Kidney (tissue), 14 donors: ENCODE data around the gene GRN. TPM values are rescaled to one million over a fixed set of nuclear protein-coding genes. Genes with fewer than 3 reads are reported as not detected.

Experiments
- DNase-seq, 5 donors: peaks; one replicate each; pipeline ENCODE4 v3.0.0-alpha.2; 2013 to 2020
- FAIRE-seq: peaks from 2 replicates; lab custom pipeline; 2012; peaks lifted over from hg19 to GRCh38; lab: Jason Lieb, UNC
- H3K27ac ChIP-seq, 2 donors: one replicate each; pipeline ENCODE4 v1.7.0; 2013; ENCODE audit warnings: low read depth in 2 of 2, low read length in 2 of 2, inconsistent platforms in 1 of 2
- H3K27me3 ChIP-seq: one replicate; pipeline ENCODE4 v1.7.1; 2013; ENCODE audit warnings: low read length, inconsistent platforms; ENCODE audit not compliant: control insufficient read depth, insufficient read depth
- H3K36me3 ChIP-seq, 3 donors: one replicate each; pipeline versions ENCODE4 v1.7.0 to v1.7.1; 2013; ENCODE audit warnings: low read length in 3 of 3, control low read depth in 1 of 3, inconsistent platforms in 1 of 3; ENCODE audit not compliant: insufficient read depth in 3 of 3, control insufficient read depth in 2 of 3
- H3K4me1 ChIP-seq, 3 donors: one replicate each; pipeline versions ENCODE4 v1.7.0 to v1.7.1; 2013; ENCODE audit warnings: low read length in 3 of 3, inconsistent platforms in 1 of 3, low read depth in 1 of 3; ENCODE audit not compliant: control insufficient read depth in 2 of 3, insufficient read depth in 2 of 3
- H3K4me3 ChIP-seq, 3 donors: one replicate each; pipeline versions ENCODE4 v1.7.0 to v1.8.1; 2013; ENCODE audit warnings: low read length in 3 of 3, control low read depth in 1 of 3, inconsistent platforms in 1 of 3
- H3K9ac ChIP-seq, 3 donors: one replicate each; pipeline versions ENCODE4 v1.7.0 to v1.7.1; 2013; ENCODE audit warnings: low read length in 3 of 3, control low read depth in 1 of 3, inconsistent platforms in 1 of 3
- H3K9me3 ChIP-seq, 3 donors: one replicate each; pipeline versions ENCODE4 v1.7.0 to v1.7.1; 2013; ENCODE audit warnings: low read length in 3 of 3, control low read depth in 1 of 3, inconsistent platforms in 1 of 3; ENCODE audit not compliant: control insufficient read depth in 2 of 3, insufficient read depth in 1 of 3
- CTCF ChIP-seq: IDR thresholded peaks from 3 replicates; pipeline ENCODE4 v1.5.1; 2012; ENCODE audit warnings: mild to moderate bottlenecking, moderate library complexity, borderline replicate concordance; ENCODE audit not compliant: insufficient read depth; ENCODE audit errors: extremely low read depth
- intact Hi-C: fragments of 100-400 bp; cut with DNase I; formaldehyde crosslinking; loops from one replicate; pipeline ENCODE4 v1.11.1; 2022
- polyA plus RNA-seq: library from polyadenylated mRNA; stranded (reverse); fragments of 350-450 nt; fragmentation: Illumina TruSeq; extraction: RNeasy Lipid Tissue Mini Kit (QIAGEN cat#74804); gene quantifications from one replicate; pipeline ENCODE4 v1.2.3, GENCODE V29; 2014; ENCODE audit warnings: low read depth, low replicate concordance; ENCODE audit not compliant: insufficient read depth
- total RNA-seq: library from RNA; stranded (reverse); fragmentation: NEBNext Ultra II Directional; extraction: Animal tissue kit (Norgen Biotek cat#: 25700); gene quantifications from one replicate; pipeline ENCODE4 v1.2.1, GENCODE V29; 2021
- donor health status: control.
- donor health status: control.
- donor health status: control.
- donor health status: control.
- donor health status: control.
- donor health status: DM: yes; HTN: yes; CAD: no.
- donor health status: Normal renal cell carcinoma (clear cell type).

The GRN gene
- total and polyA plus RNA-seq, 2 donors from 2014 or later, result 235 to 353 TPM

DNA sequence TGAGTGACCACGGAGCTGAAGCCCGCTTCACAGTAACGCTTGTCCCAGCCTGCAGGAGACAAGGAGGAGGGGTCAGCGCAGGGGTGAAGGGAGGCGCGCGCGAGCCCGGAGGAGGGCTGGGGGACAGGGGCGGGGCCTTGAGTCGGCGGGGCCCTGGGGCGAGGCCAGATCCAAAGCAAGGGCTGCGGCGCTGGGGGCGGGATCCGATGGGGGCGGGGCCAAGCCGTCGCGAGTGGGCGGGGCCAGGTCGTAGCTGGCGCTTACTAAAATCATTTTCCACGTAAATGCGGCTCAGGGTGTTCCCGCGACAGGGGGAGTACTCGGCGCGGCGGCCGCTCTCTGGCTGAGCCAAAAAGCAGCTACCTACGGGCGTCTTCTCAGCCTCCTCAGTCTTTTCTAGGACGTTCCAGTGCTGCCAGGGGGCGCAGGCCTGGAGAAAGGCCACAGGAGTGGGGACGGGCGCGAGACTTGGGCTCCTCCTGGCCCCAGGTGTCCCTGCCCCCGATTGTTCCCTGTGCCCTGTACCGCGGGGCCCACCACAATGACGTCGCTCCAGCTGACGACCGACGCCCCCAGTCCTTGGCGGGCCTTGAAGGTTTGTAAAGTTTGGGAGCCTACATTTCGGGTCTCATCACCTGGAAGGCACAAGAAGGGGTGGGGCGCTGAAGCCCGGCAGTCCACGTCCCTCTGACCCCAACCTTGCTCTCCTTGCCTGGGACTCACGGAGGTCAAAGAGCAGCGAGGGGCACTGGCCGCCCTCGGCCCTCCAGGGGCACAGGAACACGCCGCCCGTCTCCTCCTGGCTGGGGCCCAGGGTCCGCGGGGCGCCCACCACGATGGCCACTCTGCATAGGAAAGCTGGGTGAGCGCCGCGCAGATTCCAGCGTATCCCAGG is 40.4 kb downstream of the GRN start:
- Histone ChIP-seq H3K9ac (peak overlapping the region in 2 of 3 donors; percentile 32 to 55), H3K27ac (no peak overlapping the region), H3K9me3 (no peaks in the 10 kb centered on the region), H3K4me3 (peak overlapping the region; percentile 30 to 61 (median 58)), H3K27me3 (no peaks in the 10 kb centered on the region), H3K4me1 (peaks cover 0 to 11% (median 0%) of the 10 kb centered on the region in 3 donors), H3K36me3 (no peaks in the 10 kb centered on the region)
- intact Hi-C loops, result no loop called here
- TF ChIP-seq CTCF, result no peak
- FAIRE-seq (no peak), DNase-seq (peak; percentile 90 to 96 (median 94))

DNA sequence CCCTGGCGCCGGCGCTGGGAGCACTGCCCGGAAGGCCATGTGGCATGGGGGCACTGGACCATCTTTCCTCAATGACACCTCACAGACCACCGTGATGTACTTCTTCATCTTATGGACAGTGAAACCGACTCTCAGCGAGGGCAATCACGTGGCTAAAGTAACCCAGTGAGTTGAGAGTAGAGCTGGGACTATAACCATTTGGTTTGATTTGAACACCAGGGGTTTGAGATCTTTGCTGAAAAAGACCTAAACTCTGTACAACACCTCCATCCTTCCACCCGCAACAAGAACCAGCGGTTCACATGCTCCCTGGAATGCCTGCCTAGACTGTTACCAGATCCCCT is 41.1 kb downstream of the GRN start:
- peak overlapping the region in 1 of 3 donors; percentile 55 for H3K9ac ChIP-seq
- H3K9me3 ChIP-seq, result no peaks in the 10 kb centered on the region
- H3K36me3 ChIP-seq, result no peaks in the 10 kb centered on the region
- H3K27ac ChIP-seq, result no peak overlapping the region
- TF ChIP-seq CTCF, result no peak
- H3K27me3 ChIP-seq, result no peaks in the 10 kb centered on the region
- intact Hi-C loops, result no loop called here
- H3K4me3 ChIP-seq, result peak overlapping the region in 1 of 3 donors; percentile 61
- peaks cover 0 to 11% (median 0%) of the 10 kb centered on the region in 3 donors for H3K4me1 ChIP-seq
- FAIRE-seq (no peak), DNase-seq (peak in 1 of 5 donors; percentile 20)

DNA sequence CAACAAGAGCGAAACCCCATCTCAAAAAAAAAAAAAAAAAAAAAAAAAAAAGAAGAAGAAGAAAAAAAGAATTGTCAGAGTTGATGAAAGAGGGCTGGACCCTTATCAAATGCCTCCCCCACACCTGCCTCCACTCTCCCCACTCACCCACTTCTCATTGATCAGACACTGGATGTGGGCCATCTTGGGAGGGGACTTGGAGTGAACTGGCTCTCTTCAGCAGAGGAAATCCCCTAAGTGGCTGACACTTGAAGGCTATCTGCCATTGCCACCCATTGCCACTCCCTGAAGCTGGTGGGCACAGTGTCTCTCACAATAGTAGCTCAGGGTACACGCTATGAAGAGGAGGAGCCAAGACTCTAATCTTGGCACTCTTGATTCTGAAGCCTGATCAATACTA is 42.7 kb downstream of the GRN start:
- H3K9me3 ChIP-seq, result no peaks in the 10 kb centered on the region
- H3K4me1 ChIP-seq, result peaks cover 0 to 11% (median 0%) of the 10 kb centered on the region in 3 donors
- no peak overlapping the region for H3K9ac ChIP-seq
- no peaks in the 10 kb centered on the region for H3K36me3 ChIP-seq
- no peak overlapping the region for H3K4me3 ChIP-seq
- FAIRE-seq (no peak), DNase-seq (no peak)
- TF ChIP-seq CTCF, result no peak
- no peaks in the 10 kb centered on the region for H3K27me3 ChIP-seq
- intact Hi-C loops, result no loop called here
- H3K27ac ChIP-seq, result no peak overlapping the region
